HCT116 (cell line): ENCODE measurements around the gene SLC28A3. TPM values are rescaled to one million over a fixed set of nuclear protein-coding genes. Genes with fewer than 3 reads are reported as not detected.

Source experiments
- ATAC-seq: fragments of 200-7000 bp; cut with Tn5 transposase; 2 replicates; pipeline ENCODE4 v1.9.1; 2020; ENCODE audit warnings: mild to moderate bottlenecking, moderate library complexity
- BruUV-seq: library from RNA; stranded (reverse); fragments of 400-500 nt; replicated peaks from 2 replicates; lab custom pipeline; 2021; lab: Mats Ljungman, UMichigan
- CTCF ChIA-PET: fragments of 300-600 bp; sonication (Branson Sonifier 250); formaldehyde crosslinking; loops from one replicate; lab custom pipeline; 2021; ENCODE audit warnings: antibody characterized with exemption; lab: Charles Lee
- POLR2A ChIA-PET: fragments of 300-600, 350-600 bp; sonication (Branson Sonifier 250); formaldehyde crosslinking; loops from one replicate; lab custom pipeline; 2021; ENCODE audit warnings: antibody characterized with exemption; lab: Charles Lee
- RAD21 ChIA-PET, 2 experiments: fragments of 300-600 bp; sonication (Branson Sonifier 250); formaldehyde crosslinking; loops; one replicate each; lab custom pipeline; 2023; ENCODE audit warnings: low total read pairs in 2 of 2; ENCODE audit not compliant: uncharacterized antibody in 2 of 2, unreplicated experiment in 2 of 2, low non-redundant PET in 1 of 2; lab: Charles Lee
- DNase-seq: peaks from one replicate; pipeline ENCODE4 v3.0.0-alpha.2; 2010; ENCODE audit warnings: low read depth, low spot score
- H2AFZ ChIP-seq: fragments of 200-600 bp; shearing (Covaris generic), sonication (generic); 2 replicates; pipeline ENCODE4 v1.6.1; 2017; ENCODE audit warnings: low read depth, mixed run types, mixed read lengths, antibody characterized with exemption, low read length; ENCODE audit not compliant: poor library complexity, severe bottlenecking
- H3K27ac ChIP-seq: 2 replicates; pipeline ENCODE4 v1.5.1; 2012; ENCODE audit warnings: low read depth, low read length
- H3K27me3 ChIP-seq: fragments of 200-600 bp; sonication (generic); 2 replicates; pipeline ENCODE4 v1.6.1; 2016; ENCODE audit warnings: mixed run types, low read length, mixed read lengths; ENCODE audit not compliant: insufficient read depth
- H3K36me3 ChIP-seq, 2 experiments: fragments of 200-500 bp in 1 of 2; fragments of 200-600 bp in 1 of 2; sonication (Bioruptor generic) in 1 of 2; sonication (generic) in 1 of 2; 2 replicates each; pipeline versions ENCODE4 v1.5.1 to v1.6.1; 2014 to 2016; ENCODE audit warnings: low read length in 2 of 2, inconsistent platforms in 1 of 2, mixed read lengths in 1 of 2, mixed run types in 1 of 2; ENCODE audit not compliant: insufficient read depth in 2 of 2, control insufficient read depth in 1 of 2
- H3K4me1 ChIP-seq, 2 experiments: fragments of 200-600 bp in 1 of 2; sonication (generic) in 1 of 2; 2 replicates each; pipeline versions ENCODE4 v1.5.1 to v1.6.1; 2012 to 2017; ENCODE audit warnings: low read length in 2 of 2, inconsistent platforms in 1 of 2, mild to moderate bottlenecking in 1 of 2, mixed read lengths in 1 of 2, mixed run types in 1 of 2, moderate library complexity in 1 of 2; ENCODE audit not compliant: insufficient read depth in 2 of 2, control insufficient read depth in 1 of 2
- H3K4me2 ChIP-seq: fragments of 200-600 bp; sonication (generic); 2 replicates; pipeline ENCODE4 v1.6.1; 2017; ENCODE audit warnings: mixed run types, low read length, mixed read lengths
- H3K4me3 ChIP-seq, 2 experiments: fragments of 200-600 bp in 1 of 2; sonication (generic) in 1 of 2; replicated peaks in 1 of 2; 2 replicates each; pipeline ENCODE4 v1.5.1; 2011 to 2016; ENCODE audit warnings: low read length in 2 of 2, control low read depth in 1 of 2, low read depth in 1 of 2, mild to moderate bottlenecking in 1 of 2, mixed read lengths in 1 of 2, mixed run types in 1 of 2
- H3K79me2 ChIP-seq: fragments of 200-600 bp; sonication (generic); 2 replicates; pipeline ENCODE4 v1.6.1; 2017; ENCODE audit warnings: mild to moderate bottlenecking, mixed run types, low read length, moderate library complexity, mixed read lengths; ENCODE audit not compliant: insufficient read depth
- H3K9ac ChIP-seq: fragments of 200-600 bp; sonication (generic); 2 replicates; pipeline ENCODE4 v1.6.1; 2016; ENCODE audit warnings: low read length, mixed read lengths
- H3K9me2 ChIP-seq: fragments of 200-600 bp; sonication (generic), shearing (Covaris generic); 2 replicates; pipeline ENCODE4 v1.6.1; 2017; ENCODE audit warnings: mixed run types, mild to moderate bottlenecking, moderate library complexity; ENCODE audit not compliant: insufficient read depth
- H3K9me3 ChIP-seq, 2 experiments: fragments of 200-500 bp in 1 of 2; fragments of 200-600 bp in 1 of 2; sonication (Bioruptor generic) in 1 of 2; sonication (generic) in 1 of 2; 2 replicates each; pipeline ENCODE4 v1.6.1; 2014 to 2017; ENCODE audit warnings: low read length in 2 of 2, mixed read lengths in 2 of 2, inconsistent platforms in 1 of 2, low read depth in 1 of 2, mild to moderate bottlenecking in 1 of 2, mixed run types in 1 of 2, moderate library complexity in 1 of 2; ENCODE audit not compliant: control insufficient read depth in 1 of 2, insufficient read depth in 1 of 2
- H4K20me1 ChIP-seq: fragments of 200-600 bp; sonication (generic), shearing (Covaris generic); 2 replicates; pipeline ENCODE4 v1.6.1; 2017; ENCODE audit warnings: mixed run types, mild to moderate bottlenecking, moderate library complexity; ENCODE audit not compliant: insufficient read depth
- CBX3 ChIP-seq: IDR thresholded peaks from 2 replicates; pipeline ENCODE4 v1.6.1; 2012; ENCODE audit warnings: low read depth
- CEBPB ChIP-seq: IDR thresholded peaks from 2 replicates; pipeline ENCODE4 v1.6.1; 2012; ENCODE audit warnings: low read depth
- ELF1 ChIP-seq: IDR thresholded peaks from 2 replicates; pipeline ENCODE4 v1.6.1; 2012; ENCODE audit warnings: low read depth, borderline replicate concordance
- EZH2phosphoT487 ChIP-seq: fragments of 200-600 bp; IDR thresholded peaks from 2 replicates; pipeline ENCODE4 v1.6.1; 2018; ENCODE audit warnings: antibody characterized with exemption, borderline replicate concordance
- POLR2AphosphoS5 ChIP-seq: IDR thresholded peaks from 2 replicates; pipeline ENCODE4 v1.6.1; 2011; ENCODE audit warnings: mild to moderate bottlenecking, low read depth, low read length, moderate library complexity
- SRF ChIP-seq: IDR thresholded peaks from 2 replicates; pipeline ENCODE4 v1.6.1; 2012; ENCODE audit warnings: low read depth
- YY1 ChIP-seq: IDR thresholded peaks from 2 replicates; pipeline ENCODE4 v1.6.1; 2011; ENCODE audit warnings: low read length, low read depth, moderate library complexity, mild to moderate bottlenecking; ENCODE audit not compliant: insufficient replicate concordance; ENCODE audit errors: extremely low read depth
- intact Hi-C: fragments of 100-400 bp; cut with micrococcal nuclease; formaldehyde crosslinking; loops from 2 replicates; pipeline ENCODE4 v1.10.0; 2022
- total RNA-seq: library from RNA; stranded (reverse); gene quantifications from one replicate; pipeline ENCODE4 v1.2.1, GENCODE V29; 2021; ENCODE audit not compliant: unreplicated experiment
- TF ChIP-seq, protein P1 (sequence below): IDR thresholded peaks from 2 replicates; pipeline ENCODE4 v1.6.1; 2011; ENCODE audit warnings: mild to moderate bottlenecking, low read length, moderate library complexity; ENCODE audit not compliant: insufficient replicate concordance; ENCODE audit errors: extremely low read depth
- TF ChIP-seq, protein P2 (sequence below), 3 experiments: fragments of 200-600 bp in 1 of 3; sonication (generic) in 1 of 3; IDR thresholded peaks in 2 of 3; conservative IDR thresholded peaks in 1 of 3; 2 replicates each; pipeline ENCODE4 v1.5.1; 2012 to 2017; ENCODE audit warnings: low read depth in 2 of 3, low read length in 2 of 3, antibody characterized with exemption in 1 of 3, borderline replicate concordance in 1 of 3, control low read depth in 1 of 3, mild to moderate bottlenecking in 1 of 3, mixed read lengths in 1 of 3, mixed run types in 1 of 3, moderate library complexity in 1 of 3; ENCODE audit not compliant: insufficient read depth in 1 of 3

The SLC28A3 gene
- total RNA-seq, 1 experiment from 2014 or later: not detected

DNA sequence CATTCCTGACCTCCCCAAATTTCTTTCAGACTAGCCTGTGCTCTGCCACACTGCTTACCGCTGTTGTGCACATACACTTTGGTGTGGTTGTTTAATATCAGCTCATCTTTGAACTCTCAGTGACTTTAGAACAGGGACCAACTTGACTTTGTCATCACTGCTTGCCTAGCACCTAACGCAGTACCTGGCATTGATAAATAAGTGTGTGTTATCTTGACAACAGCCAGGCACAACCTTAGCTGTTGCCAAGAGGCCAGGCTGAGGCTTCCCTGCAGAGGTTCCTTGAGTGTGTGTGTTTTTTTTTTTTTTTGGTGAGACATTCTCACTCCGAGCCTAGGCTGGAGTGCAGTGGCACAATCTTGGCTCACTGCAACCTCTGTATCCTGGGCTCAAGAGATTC lies 41.0 kb upstream of the SLC28A3 start:
- H4K20me1 ChIP-seq: no peaks in the 10 kb centered on the region
- H3K9me3 ChIP-seq: no peaks in the 10 kb centered on the region
- no peak overlapping the region for H3K9ac ChIP-seq
- intact Hi-C loops: no loop called here
- H3K4me1 ChIP-seq: no peaks in the 10 kb centered on the region
- H3K4me2 ChIP-seq: no peak overlapping the region
- H3K36me3 ChIP-seq: no peaks in the 10 kb centered on the region
- DNase-seq: no peak
- no peak for ATAC-seq
- ChIA-PET CTCF (interaction anchor here (0.9 kb wide), 1 partner anchor 16 kb away, joined by 3 read pairs; no protein-coding TSS in a partner anchor), RAD21 (no interaction called here), POLR2A (no interaction called here)
- no peak overlapping the region for H3K4me3 ChIP-seq
- no peak overlapping the region for H2AFZ ChIP-seq
- no TSS peak for BruUV-seq
- TF ChIP-seq SRF: no peak
- TF ChIP-seq CEBPB: no peak
- TF ChIP-seq POLR2AphosphoS5: no peak
- TF ChIP-seq, protein P1, sequence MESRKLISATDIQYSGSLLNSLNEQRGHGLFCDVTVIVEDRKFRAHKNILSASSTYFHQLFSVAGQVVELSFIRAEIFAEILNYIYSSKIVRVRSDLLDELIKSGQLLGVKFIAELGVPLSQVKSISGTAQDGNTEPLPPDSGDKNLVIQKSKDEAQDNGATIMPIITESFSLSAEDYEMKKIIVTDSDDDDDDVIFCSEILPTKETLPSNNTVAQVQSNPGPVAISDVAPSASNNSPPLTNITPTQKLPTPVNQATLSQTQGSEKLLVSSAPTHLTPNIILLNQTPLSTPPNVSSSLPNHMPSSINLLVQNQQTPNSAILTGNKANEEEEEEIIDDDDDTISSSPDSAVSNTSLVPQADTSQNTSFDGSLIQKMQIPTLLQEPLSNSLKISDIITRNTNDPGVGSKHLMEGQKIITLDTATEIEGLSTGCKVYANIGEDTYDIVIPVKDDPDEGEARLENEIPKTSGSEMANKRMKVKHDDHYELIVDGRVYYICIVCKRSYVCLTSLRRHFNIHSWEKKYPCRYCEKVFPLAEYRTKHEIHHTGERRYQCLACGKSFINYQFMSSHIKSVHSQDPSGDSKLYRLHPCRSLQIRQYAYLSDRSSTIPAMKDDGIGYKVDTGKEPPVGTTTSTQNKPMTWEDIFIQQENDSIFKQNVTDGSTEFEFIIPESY: no peak
- no peak for TF ChIP-seq YY1
- TF ChIP-seq ELF1: no peak
- no peak for TF ChIP-seq CBX3
- no peak for TF ChIP-seq EZH2phosphoT487
- TF ChIP-seq, protein P2, sequence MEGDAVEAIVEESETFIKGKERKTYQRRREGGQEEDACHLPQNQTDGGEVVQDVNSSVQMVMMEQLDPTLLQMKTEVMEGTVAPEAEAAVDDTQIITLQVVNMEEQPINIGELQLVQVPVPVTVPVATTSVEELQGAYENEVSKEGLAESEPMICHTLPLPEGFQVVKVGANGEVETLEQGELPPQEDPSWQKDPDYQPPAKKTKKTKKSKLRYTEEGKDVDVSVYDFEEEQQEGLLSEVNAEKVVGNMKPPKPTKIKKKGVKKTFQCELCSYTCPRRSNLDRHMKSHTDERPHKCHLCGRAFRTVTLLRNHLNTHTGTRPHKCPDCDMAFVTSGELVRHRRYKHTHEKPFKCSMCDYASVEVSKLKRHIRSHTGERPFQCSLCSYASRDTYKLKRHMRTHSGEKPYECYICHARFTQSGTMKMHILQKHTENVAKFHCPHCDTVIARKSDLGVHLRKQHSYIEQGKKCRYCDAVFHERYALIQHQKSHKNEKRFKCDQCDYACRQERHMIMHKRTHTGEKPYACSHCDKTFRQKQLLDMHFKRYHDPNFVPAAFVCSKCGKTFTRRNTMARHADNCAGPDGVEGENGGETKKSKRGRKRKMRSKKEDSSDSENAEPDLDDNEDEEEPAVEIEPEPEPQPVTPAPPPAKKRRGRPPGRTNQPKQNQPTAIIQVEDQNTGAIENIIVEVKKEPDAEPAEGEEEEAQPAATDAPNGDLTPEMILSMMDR (IDR thresholded peaks at IDR 0.05 in 2 of 3, conservative IDR thresholded peaks at IDR 0.05 in 1 of 3; ENCODE audit: borderline replicate concordance in 1 of 3, insufficient read depth in 1 of 3, low read depth in 2 of 3, low read length in 2 of 3): no peak
- H3K9me2 ChIP-seq: no peaks in the 10 kb centered on the region
- no peaks in the 10 kb centered on the region for H3K79me2 ChIP-seq
- no peaks in the 10 kb centered on the region for H3K27me3 ChIP-seq
- no peak overlapping the region for H3K27ac ChIP-seq
